Muscle of leg (tissue), 11 donors: ENCODE measurements around the gene ALDH1L1. TPM values are rescaled to one million over a fixed set of nuclear protein-coding genes. Genes with fewer than 3 reads are reported as not detected.

Experiments
- DNase-seq: peaks from one replicate; pipeline ENCODE4 v3.0.0; 2013
- H3K27ac ChIP-seq: one replicate; pipeline ENCODE4 v1.5.1; 2013; ENCODE audit warnings: mild to moderate bottlenecking, low read length, control low read depth
- H3K27me3 ChIP-seq: one replicate; pipeline ENCODE4 v1.6.1; 2013; ENCODE audit warnings: low read length; ENCODE audit not compliant: control insufficient read depth, insufficient read depth
- H3K36me3 ChIP-seq: one replicate; pipeline ENCODE4 v1.6.1; 2013; ENCODE audit warnings: low read length; ENCODE audit not compliant: control insufficient read depth, insufficient read depth
- H3K4me1 ChIP-seq: one replicate; pipeline ENCODE4 v1.6.1; 2013; ENCODE audit warnings: low read length; ENCODE audit not compliant: control insufficient read depth, insufficient read depth
- H3K4me3 ChIP-seq: one replicate; pipeline ENCODE4 v1.5.1; 2013; ENCODE audit warnings: low read length, control low read depth
- H3K9me3 ChIP-seq: replicated peaks from 2 replicates; pipeline ENCODE4 v1.6.1; 2013; ENCODE audit warnings: low read depth, low read length; ENCODE audit not compliant: control insufficient read depth
- WGBS: methylation state at CpG from one replicate; pipeline ENCODE4 v1.1.5; 2013; ENCODE audit warnings: missing lambda C conversion rate; ENCODE audit not compliant: insufficient coverage; 5-methylcytosine and 5-hydroxymethylcytosine counted together
- polyA plus RNA-seq, 8 donors: library from polyadenylated mRNA; unstranded; fragments of 120-200 nt; gene quantifications; one replicate each; pipeline versions ENCODE4 v1.2.1 to v1.2.3, GENCODE V29; 2013; ENCODE audit warnings: inconsistent platforms in 1 of 8, low replicate concordance in 1 of 8; ENCODE audit not compliant: insufficient read length in 8 of 8, insufficient read depth in 1 of 8
- total RNA-seq: library from RNA; stranded (reverse); fragments of 120-200 nt; gene quantifications from one replicate; pipeline ENCODE4 v1.2.4, GENCODE V29; 2013

The ALDH1L1 gene
- total and polyA plus RNA-seq, 9 donors, result 0.07 to 1.6 (median 0.18) TPM

DNA sequence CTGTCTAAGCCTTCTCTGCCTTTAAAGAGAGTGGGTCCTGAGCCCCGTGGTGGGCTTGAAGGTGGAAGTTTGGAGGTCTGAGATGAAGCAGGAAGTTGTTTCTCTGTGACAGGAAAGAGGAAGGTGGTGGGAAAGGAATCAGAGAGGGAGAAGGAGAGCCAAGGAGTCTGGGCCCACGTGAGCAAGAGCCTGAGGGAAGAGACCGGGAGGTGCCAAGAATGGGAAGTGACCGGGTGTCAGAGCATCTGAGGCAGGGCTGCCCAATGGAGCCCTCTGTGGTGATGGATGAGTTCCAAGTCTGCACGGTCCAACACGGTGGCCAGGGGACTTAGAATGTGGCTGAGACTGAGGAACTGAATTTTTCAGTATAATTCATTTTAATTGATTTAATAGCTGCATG is 24.6 kb downstream of the ALDH1L1 start:
- no peak for DNase-seq
- Histone ChIP-seq H3K27me3 (no peaks in the 10 kb centered on the region), H3K4me1 (peaks cover 4% of the 10 kb centered on the region), H3K9me3 (no peaks in the 10 kb centered on the region), H3K27ac (no peak overlapping the region), H3K36me3 (no peaks in the 10 kb centered on the region), H3K4me3 (no peak overlapping the region)
- WGBS, result 61% methylated on average over 3 of the region's 6 CpGs

DNA sequence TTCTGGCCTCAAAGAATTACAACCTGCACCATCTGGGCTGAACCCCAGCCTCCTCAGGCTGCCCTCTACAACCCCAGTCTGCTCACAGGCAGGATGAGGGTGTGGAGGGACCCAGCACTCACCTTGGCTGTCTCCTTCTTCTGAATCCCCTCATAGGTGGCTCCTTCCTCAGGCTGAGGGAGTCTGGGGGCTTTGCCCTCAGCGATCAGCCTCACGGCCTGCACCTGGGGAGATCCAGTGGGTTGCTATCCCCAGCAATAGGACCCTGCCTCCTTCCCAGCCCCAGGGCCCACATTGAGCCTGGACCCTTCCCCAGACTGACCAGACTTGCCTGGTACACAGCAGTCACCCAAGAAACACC is 25.1 kb downstream of the ALDH1L1 start:
- no peak for DNase-seq
- H3K4me1 ChIP-seq, result peaks cover 4% of the 10 kb centered on the region
- H3K27me3 ChIP-seq, result no peaks in the 10 kb centered on the region
- H3K36me3 ChIP-seq, result no peaks in the 10 kb centered on the region
- WGBS, result no CpG with 5 or more reads among the region's 2 CpGs
- H3K9me3 ChIP-seq, result no peaks in the 10 kb centered on the region
- no peak overlapping the region for H3K4me3 ChIP-seq
- H3K27ac ChIP-seq, result no peak overlapping the region

DNA sequence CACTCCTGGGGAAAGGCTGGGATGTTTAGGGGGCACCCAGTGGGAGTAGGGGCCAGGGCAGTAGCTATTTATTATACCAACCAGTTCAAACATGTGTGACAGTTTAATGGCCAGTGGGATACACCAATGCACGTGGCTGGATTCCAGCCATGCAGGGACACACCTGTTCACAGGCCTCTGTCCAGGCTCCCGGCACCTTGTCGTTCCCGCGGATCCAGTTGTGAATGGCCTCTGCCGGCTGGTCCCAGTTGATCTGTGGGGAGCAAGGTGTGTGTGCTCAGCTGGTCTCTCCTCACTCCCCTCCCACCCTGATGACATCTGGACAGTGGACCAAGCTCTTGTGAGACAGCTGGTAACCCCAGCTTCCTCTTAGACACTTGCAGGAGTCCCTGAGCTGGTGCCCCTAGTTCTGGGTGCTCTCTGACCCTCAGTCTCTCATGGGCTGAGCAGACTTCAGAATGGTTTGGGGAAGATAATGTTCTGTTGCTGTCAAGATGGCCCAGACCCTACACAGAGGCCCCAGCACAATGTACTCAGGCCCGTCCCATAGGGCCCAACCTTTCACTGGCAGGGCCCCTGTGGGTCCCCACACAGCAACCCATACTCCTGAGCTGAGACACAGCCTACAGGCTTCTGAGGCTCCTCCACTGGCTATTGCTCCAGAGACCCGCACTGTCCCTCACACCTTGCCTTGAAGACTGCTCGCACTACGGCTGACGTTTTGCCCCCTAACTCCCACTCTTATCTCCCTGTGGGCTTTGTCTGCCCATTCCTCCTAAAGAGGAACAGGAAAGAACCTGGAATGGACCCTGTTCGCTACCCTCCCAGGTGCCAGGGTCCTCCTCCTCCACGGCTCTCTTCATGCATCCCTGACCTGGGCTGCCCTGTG is 25.8 kb downstream of the ALDH1L1 start:
- no peaks in the 10 kb centered on the region for H3K27me3 ChIP-seq
- WGBS, result 88% methylated on average over 6 of the region's 13 CpGs
- H3K27ac ChIP-seq, result no peak overlapping the region
- H3K4me1 ChIP-seq, result peaks cover 4% of the 10 kb centered on the region
- H3K9me3 ChIP-seq, result no peaks in the 10 kb centered on the region
- H3K4me3 ChIP-seq, result no peak overlapping the region
- no peak for DNase-seq
- H3K36me3 ChIP-seq, result no peaks in the 10 kb centered on the region

DNA sequence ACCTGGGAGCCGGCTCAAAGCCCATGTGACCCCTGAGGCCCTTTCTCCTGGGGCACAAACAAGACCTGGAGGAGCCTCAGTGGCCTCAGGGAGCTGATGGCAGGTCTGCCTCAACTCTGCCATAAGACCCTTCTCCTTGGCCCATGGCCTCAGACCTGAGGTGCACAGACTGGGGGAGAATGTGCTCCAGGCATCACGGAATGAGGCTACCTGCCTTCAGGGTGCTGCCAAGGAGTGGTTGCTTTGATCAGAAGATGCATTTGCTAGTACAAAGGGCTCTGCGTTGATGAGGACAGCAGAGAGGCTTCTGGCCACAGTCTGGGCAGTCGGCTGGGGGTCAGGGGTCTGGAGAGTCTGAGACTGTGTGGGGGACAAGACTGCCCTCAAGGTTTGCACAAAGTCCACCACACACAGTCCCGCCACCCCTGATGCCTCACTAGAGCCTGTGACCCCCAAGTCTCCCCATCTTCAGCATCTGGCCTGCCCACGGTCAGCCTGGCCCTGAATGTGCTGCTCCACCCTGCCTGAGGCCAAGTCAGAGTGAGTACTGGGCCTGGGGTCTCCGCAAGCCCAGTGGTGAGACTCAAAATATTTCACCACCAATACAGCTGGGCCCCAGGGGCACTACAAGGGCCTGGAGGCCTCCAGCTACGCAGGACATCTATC is 26.6 kb downstream of the ALDH1L1 start:
- Histone ChIP-seq H3K4me3 (no peak overlapping the region), H3K27me3 (no peaks in the 10 kb centered on the region), H3K9me3 (no peaks in the 10 kb centered on the region), H3K36me3 (no peaks in the 10 kb centered on the region), H3K4me1 (peaks cover 2% of the 10 kb centered on the region), H3K27ac (no peak overlapping the region)
- WGBS, result 91% methylated on average over 3 of the region's 8 CpGs
- no peak for DNase-seq

DNA sequence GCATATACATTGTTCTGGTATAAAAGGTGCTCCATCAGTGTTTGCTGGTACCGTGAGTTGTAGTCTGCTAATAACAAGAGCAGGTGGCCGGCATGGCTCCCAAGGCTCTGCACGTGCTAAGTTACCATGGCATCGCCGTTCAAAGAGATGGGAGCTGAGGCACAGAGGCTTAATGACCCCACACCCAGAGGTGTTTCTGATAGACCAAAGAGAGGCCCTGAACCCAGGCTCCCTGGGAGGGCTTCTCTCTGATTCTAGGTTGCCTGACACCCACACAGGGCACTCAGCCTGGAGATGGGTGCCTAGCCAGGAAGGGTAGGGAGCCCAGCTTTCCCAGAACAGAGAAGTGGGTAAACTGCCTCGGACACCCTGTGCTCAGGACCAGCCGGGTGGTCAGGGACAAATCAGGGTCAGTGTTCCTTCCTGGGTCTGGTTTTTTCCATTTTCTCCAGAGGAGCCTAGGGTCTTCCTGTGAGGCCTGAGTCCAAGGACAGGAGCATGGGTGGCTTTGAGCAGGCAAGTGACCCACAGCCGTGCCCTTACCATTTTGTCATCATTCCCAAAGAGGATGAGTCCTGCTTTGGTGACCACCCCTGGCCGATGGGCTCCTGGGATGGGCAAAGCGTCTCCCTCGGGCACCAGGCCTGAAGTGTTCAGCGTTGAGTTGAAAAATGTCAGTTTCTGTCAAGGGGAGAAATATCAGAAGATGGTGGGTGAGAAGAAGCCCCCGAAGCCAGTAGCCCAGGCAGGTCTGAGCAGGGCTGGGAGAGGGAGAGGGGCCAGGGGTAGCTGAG is 27.3 kb downstream of the ALDH1L1 start:
- H3K4me1 ChIP-seq, result no peaks in the 10 kb centered on the region
- H3K9me3 ChIP-seq, result no peaks in the 10 kb centered on the region
- DNase-seq, result no peak
- no peak overlapping the region for H3K27ac ChIP-seq
- no peaks in the 10 kb centered on the region for H3K36me3 ChIP-seq
- H3K4me3 ChIP-seq, result no peak overlapping the region
- H3K27me3 ChIP-seq, result no peaks in the 10 kb centered on the region
- 88% methylated on average over 13 of the region's 13 CpGs for WGBS

DNA sequence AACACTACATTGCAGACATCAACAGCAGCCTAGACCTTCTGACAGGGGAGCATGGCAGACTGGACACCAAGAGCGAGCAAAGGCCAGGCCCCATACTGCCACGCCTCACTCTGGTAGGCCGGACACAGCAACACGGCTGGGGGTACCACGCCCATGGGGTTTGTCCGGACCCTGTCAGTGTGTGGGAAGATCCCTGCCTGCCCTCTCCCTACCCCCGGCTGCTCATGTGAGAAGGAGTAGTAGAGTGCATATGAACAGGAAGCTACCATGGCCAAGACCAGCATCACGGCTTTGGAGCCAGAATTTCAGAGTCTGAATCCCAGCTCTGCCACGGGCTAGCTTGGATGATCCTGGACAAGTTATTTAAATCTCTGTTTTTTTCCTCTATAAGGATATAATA is 27.9 kb downstream of the ALDH1L1 start:
- no peak overlapping the region for H3K27ac ChIP-seq
- DNase-seq, result no peak
- no peaks in the 10 kb centered on the region for H3K9me3 ChIP-seq
- H3K36me3 ChIP-seq, result no peaks in the 10 kb centered on the region
- 72% methylated on average over 4 of the region's 9 CpGs for WGBS
- H3K27me3 ChIP-seq, result no peaks in the 10 kb centered on the region
- no peaks in the 10 kb centered on the region for H3K4me1 ChIP-seq
- H3K4me3 ChIP-seq, result no peak overlapping the region

DNA sequence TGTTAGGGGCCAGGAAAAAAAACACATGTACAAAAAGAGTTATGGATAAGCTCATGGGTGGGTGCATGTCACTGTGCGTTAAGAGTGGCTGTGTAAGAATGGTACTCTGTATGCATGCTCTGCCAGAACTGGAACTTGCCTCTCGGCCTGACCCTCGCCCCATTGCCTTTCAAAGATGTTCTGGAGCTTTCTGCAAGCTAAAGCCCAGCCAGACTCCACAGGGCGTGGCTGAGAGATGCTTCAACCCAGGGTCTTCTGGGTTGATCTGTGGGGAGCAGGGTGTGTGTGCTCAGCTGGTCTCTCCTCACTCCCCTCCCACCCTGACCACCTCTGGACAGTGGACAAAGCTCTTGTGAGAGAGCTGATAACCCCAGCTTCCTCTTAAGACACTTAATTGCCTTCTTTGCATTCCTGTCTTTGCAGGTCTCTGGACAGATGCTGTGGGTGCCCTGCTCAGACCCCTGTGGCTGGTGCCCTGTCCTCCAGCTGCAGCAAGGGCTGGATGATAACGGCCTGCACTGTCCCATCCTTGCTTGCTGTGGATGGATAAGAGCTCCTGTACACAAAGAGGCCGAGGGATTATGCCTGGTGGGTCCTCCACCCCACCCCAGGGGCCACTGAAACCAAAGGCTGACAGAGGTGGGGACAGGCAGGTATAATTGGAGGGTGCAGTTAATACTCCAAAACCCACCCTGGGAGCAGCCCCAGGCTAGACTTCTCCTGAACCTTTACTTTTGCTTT is 28.7 kb downstream of the ALDH1L1 start:
- Histone ChIP-seq H3K36me3 (no peaks in the 10 kb centered on the region), H3K4me1 (no peaks in the 10 kb centered on the region), H3K27ac (no peak overlapping the region), H3K27me3 (no peaks in the 10 kb centered on the region), H3K4me3 (no peak overlapping the region), H3K9me3 (no peaks in the 10 kb centered on the region)
- WGBS, result 88% methylated on average over 1 of the region's 6 CpGs
- DNase-seq, result no peak

DNA sequence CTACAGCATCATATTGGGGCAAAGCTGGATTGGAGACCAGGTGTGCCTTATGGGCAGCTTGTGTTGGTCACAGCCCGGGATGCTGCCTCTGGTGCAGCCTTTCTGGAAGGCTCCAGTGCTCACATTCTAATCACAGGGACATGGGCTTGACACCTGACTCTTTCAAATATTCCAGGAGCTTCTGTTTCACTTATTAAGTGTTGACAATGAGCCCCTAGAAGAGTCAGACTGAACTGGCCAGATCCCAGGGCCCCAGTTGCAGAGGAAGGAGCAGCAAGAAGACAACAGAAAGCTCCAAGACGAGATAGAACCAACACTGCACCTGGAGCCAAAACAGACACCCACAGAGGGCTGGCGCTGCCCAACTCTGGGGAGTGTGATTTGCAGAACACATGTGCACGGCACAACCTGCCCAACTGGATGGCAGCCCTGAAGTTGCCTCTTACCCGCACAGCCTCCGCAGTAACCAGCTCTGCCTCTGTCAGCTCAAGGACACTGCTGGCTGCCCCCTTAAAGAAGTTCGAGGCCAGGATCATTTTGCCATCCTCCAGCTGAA is 30.3 kb downstream of the ALDH1L1 start:
- Histone ChIP-seq H3K4me3 (no peak overlapping the region), H3K27me3 (peaks cover 2% of the 10 kb centered on the region), H3K4me1 (no peaks in the 10 kb centered on the region), H3K36me3 (no peaks in the 10 kb centered on the region), H3K27ac (no peak overlapping the region), H3K9me3 (no peaks in the 10 kb centered on the region)
- no peak for DNase-seq
- WGBS, result 86% methylated on average over 7 of the region's 7 CpGs

DNA sequence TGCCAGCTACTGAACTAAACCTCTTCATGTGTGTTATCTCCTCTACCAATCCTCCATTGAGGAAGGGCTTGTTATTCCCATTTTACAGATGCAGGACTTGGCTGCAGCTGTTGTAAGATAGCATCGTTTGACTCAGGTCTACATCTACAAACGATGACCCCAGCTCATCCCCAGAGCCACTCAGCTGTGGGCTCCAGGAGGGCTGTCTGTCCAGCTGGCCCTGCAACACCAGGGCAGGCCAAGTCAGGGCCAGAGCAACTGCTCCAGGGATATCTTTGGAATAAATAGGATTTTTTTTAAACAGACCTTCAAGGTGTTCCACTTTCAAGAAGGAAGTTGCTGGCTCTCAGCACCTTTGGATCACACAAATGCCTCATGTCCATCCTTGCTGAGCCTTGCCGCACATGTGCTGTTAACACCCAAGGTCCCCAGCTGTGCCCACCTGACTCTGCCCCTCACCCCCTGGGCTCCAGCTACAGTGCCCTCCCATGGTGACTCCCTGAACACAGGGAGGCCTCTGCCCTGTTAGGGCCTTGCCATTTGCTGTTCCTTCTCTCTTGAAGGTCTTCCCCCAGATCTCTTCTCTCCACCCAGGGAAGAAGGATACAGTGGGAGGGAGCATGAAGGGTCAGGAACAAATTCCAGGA is 31.0 kb downstream of the ALDH1L1 start:
- no peaks in the 10 kb centered on the region for H3K4me1 ChIP-seq
- DNase-seq, result no peak
- no peak overlapping the region for H3K4me3 ChIP-seq
- H3K9me3 ChIP-seq, result no peaks in the 10 kb centered on the region
- WGBS, result 91% methylated on average over 2 of the region's 3 CpGs
- H3K27me3 ChIP-seq, result peaks cover 2% of the 10 kb centered on the region
- no peak overlapping the region for H3K27ac ChIP-seq
- H3K36me3 ChIP-seq, result no peaks in the 10 kb centered on the region
